ENCODE results near the gene TMEM213. TPM values are rescaled to one million over a fixed set of nuclear protein-coding genes. Genes with fewer than 3 reads are reported as not detected.
"Not testable (repeated sequence)": the region's sequence is repeated elsewhere in the genome, so short reads cannot be mapped to it uniquely, and the experiment has no call there.

The TMEM213 gene
- total RNA-seq, 4 donors from 2014 or later = not detected

GRCh38 chr7:138809346-138809745, 11.6 kb downstream of the TMEM213 start:
- WGBS = 83% methylated on average over 3 of the region's 4 CpGs
- H3K4me3 ChIP-seq = no peak overlapping the region
- intact Hi-C loops (cut with DNase I) = no loop called here

GRCh38 chr7:138811327-138811726, 13.5 kb downstream of the TMEM213 start:
- intact Hi-C loops (cut with DNase I); DNase-seq (ENCODE audit: extremely low spot score); H3K9me3 ChIP-seq; H3K27ac ChIP-seq (replicated peaks in 1 of 4); H3K4me3 ChIP-seq; H3K27me3 ChIP-seq; H3K36me3 ChIP-seq; H3K4me1 ChIP-seq: not testable (repeated sequence)
- WGBS = 86% methylated on average over 2 of the region's 2 CpGs

More at GRCh38 chr7:138809346-138809745, 11.6 kb downstream of the TMEM213 start:
- no peak for DNase-seq (ENCODE audit: extremely low spot score)
- peaks cover 0 to 6% (median 0%) of the 10 kb centered on the region in 4 donors for H3K9me3 ChIP-seq
- H3K36me3 ChIP-seq = no peaks in the 10 kb centered on the region
- TF ChIP-seq EP300 (IDR thresholded peaks at IDR 0.05) (no peak), POLR2AphosphoS5 (IDR thresholded peaks at IDR 0.05) (no peak), POLR2A (IDR thresholded peaks at IDR 0.05; ENCODE audit: low read depth) (no peak), CTCF (IDR thresholded peaks at IDR 0.05) (no peak)
- no peaks in the 10 kb centered on the region for H3K4me1 ChIP-seq
- H3K27ac ChIP-seq (replicated peaks in 1 of 4) = no peak overlapping the region
- H3K27me3 ChIP-seq = no peaks in the 10 kb centered on the region

GRCh38 chr7:138813945-138814344, 16.2 kb downstream of the TMEM213 start:
- TF ChIP-seq POLR2A (IDR thresholded peaks at IDR 0.05; ENCODE audit: low read depth) (no peak), CTCF (IDR thresholded peaks at IDR 0.05) (no peak), POLR2AphosphoS5 (IDR thresholded peaks at IDR 0.05) (no peak), EP300 (IDR thresholded peaks at IDR 0.05) (no peak)
- WGBS = 80% methylated on average over 2 of the region's 2 CpGs

DNA sequence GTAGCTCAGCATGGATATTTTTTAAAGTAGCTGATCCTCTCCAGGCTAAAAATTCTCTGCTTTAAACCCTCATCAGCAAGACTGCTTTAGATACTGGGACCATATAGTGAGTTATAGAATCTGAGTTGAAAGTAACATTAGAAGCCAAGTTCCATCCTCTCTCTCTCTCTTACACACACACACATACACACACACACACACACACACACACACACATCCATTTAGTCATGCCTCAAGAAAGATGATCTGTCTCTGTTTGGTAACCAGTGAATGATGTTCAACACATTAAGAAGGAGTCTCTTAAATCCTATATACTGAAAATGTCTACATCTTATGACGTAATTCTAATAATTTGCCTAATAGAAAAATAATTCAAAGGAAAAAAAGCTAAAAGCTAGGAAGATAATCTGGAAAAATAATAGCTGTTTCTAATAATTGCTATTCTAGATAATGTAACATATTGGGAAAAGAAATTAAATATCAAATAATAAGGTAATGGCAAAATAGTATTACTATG, 17.1 kb downstream of the TMEM213 start:
- intact Hi-C loops (cut with DNase I) = no loop called here

More at GRCh38 chr7:138813945-138814344, 16.2 kb downstream of the TMEM213 start:
- Histone ChIP-seq H3K36me3 (no peaks in the 10 kb centered on the region), H3K4me1 (no peaks in the 10 kb centered on the region), H3K4me3 (no peak overlapping the region), H3K9me3 (no peaks in the 10 kb centered on the region), H3K27me3 (no peaks in the 10 kb centered on the region), H3K27ac (replicated peaks in 1 of 4) (no peak overlapping the region)
- no peak for DNase-seq (ENCODE audit: extremely low spot score)
- intact Hi-C loops (cut with DNase I) = no loop called here

DNA sequence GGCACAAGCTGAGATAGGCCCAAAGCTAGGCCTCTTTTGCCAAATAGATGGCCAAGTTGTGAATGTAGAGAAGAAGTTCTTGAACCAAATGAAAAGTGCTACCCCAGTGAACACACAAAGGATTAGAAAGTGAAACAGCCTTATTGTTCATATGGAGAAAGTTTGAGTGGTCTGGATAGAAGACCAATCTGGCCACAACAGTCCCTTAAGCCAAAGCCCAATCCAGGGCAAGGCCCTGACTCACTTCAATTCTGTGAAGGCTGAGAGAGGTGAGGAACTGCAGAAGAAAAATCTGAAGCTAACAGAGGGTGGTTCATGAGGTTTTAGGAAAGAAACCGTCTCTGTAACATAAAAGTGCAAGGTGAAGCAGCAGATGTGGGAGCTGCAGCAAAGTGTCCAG, 18.9 kb downstream of the TMEM213 start:
- H3K9me3 ChIP-seq = no peaks in the 10 kb centered on the region
- H3K4me1 ChIP-seq = no peaks in the 10 kb centered on the region
- no peaks in the 10 kb centered on the region for H3K27me3 ChIP-seq
- no peak for DNase-seq (ENCODE audit: extremely low spot score)
- no peaks in the 10 kb centered on the region for H3K36me3 ChIP-seq
- intact Hi-C loops (cut with DNase I) = no loop called here
- H3K4me3 ChIP-seq = no peak overlapping the region
- TF ChIP-seq POLR2AphosphoS5 (IDR thresholded peaks at IDR 0.05) (no peak), EP300 (IDR thresholded peaks at IDR 0.05) (no peak), POLR2A (IDR thresholded peaks at IDR 0.05; ENCODE audit: low read depth) (no peak), CTCF (IDR thresholded peaks at IDR 0.05) (no peak)
- no peak overlapping the region for H3K27ac ChIP-seq (replicated peaks in 1 of 4)
- WGBS = 86% methylated on average over 1 of the region's 1 CpG

More for the DNA sequence above, 17.1 kb downstream of the TMEM213 start:
- H3K4me1 ChIP-seq = no peaks in the 10 kb centered on the region
- no peak overlapping the region for H3K4me3 ChIP-seq
- no peaks in the 10 kb centered on the region for H3K36me3 ChIP-seq
- TF ChIP-seq POLR2AphosphoS5 (IDR thresholded peaks at IDR 0.05) (no peak), CTCF (IDR thresholded peaks at IDR 0.05) (no peak), POLR2A (IDR thresholded peaks at IDR 0.05; ENCODE audit: low read depth) (no peak), EP300 (IDR thresholded peaks at IDR 0.05) (no peak)
- H3K27ac ChIP-seq (replicated peaks in 1 of 4) = no peak overlapping the region
- WGBS = 86% methylated on average over 1 of the region's 1 CpG
- DNase-seq (ENCODE audit: extremely low spot score) = no peak
- H3K9me3 ChIP-seq = no peaks in the 10 kb centered on the region
- H3K27me3 ChIP-seq = no peaks in the 10 kb centered on the region

Data from esophagus muscularis mucosa (tissue), 4 donors.